Smooth muscle cell (in vitro differentiated cells): Measurements from ENCODE around the gene ECE1. TPM values are rescaled to one million over a fixed set of nuclear protein-coding genes. Genes with fewer than 3 reads are reported as not detected.

Experiments used
- DNase-seq: peaks from one replicate; lab custom pipeline; 2025; ENCODE audit not compliant: unreplicated experiment; lab: John Stamatoyannopoulos, UW
- H2AFZ ChIP-seq: fragments of 200-600 bp; sonication (generic); 2 replicates; pipeline ENCODE4 v1.6.0; 2016; ENCODE audit warnings: antibody characterized with exemption, low read depth, mild to moderate bottlenecking
- H3F3A ChIP-seq: fragments of 200-600 bp; sonication (generic); 2 replicates; pipeline ENCODE4 v1.6.0; 2017; ENCODE audit warnings: antibody characterized with exemption, low read depth
- H3K27ac ChIP-seq: fragments of 200-600 bp; sonication (generic); 2 replicates; pipeline ENCODE4 v1.5.1; 2016; ENCODE audit warnings: low read depth, mild to moderate bottlenecking
- H3K27me3 ChIP-seq: fragments of 200-600 bp; sonication (generic); 2 replicates; pipeline ENCODE4 v1.6.1; 2016; ENCODE audit warnings: low read depth, mild to moderate bottlenecking
- H3K36me3 ChIP-seq: fragments of 200-600 bp; sonication (generic); 2 replicates; pipeline ENCODE4 v1.5.1; 2016; ENCODE audit warnings: low read depth
- H3K4me1 ChIP-seq: fragments of 200-600 bp; sonication (generic); 2 replicates; pipeline ENCODE4 v1.5.1; 2016; ENCODE audit warnings: low read depth
- H3K4me2 ChIP-seq: fragments of 200-600 bp; sonication (generic); 2 replicates; pipeline ENCODE4 v1.6.0; 2016; ENCODE audit warnings: mild to moderate bottlenecking
- H3K4me3 ChIP-seq: fragments of 200-600 bp; sonication (generic); 2 replicates; pipeline ENCODE4 v1.5.1; 2016; ENCODE audit warnings: mild to moderate bottlenecking
- H3K79me2 ChIP-seq: fragments of 200-600 bp; sonication (generic); 2 replicates; pipeline ENCODE4 v1.6.0; 2016; ENCODE audit warnings: low read depth, mild to moderate bottlenecking
- H3K9ac ChIP-seq: fragments of 200-600 bp; sonication (generic); 2 replicates; pipeline ENCODE4 v1.6.0; 2016; ENCODE audit warnings: low read depth
- H3K9me3 ChIP-seq: fragments of 200-600 bp; sonication (generic); replicated peaks from 2 replicates; pipeline ENCODE4 v1.5.1; 2016; ENCODE audit warnings: low read depth
- H4K20me1 ChIP-seq: fragments of 200-600 bp; sonication (generic); 2 replicates; pipeline ENCODE4 v1.6.0; 2016; ENCODE audit warnings: low read depth
- WGBS: methylation state at CpG from one replicate; pipeline ENCODE4 v1.1.7; 2016; ENCODE audit warnings: low lambda C conversion rate; 5-methylcytosine and 5-hydroxymethylcytosine counted together
- polyA plus RNA-seq: library from polyadenylated mRNA; unstranded; fragments of >200 nt; fragmentation: Nextera tagmentation; extraction: Ambion mirVana; gene quantifications from 2 replicates; pipeline ENCODE4 v1.2.1, GENCODE V29; 2016
- total RNA-seq: library from RNA; depleted of rRNA; stranded (reverse); fragments of >200 nt; gene quantifications from 2 replicates; pipeline ENCODE4 v1.2.3, GENCODE V29; 2014
- TF ChIP-seq, protein P1 (sequence below): fragments of 200-600 bp; sonication (generic); IDR thresholded peaks from 2 replicates; pipeline ENCODE4 v1.5.1; 2017; ENCODE audit warnings: borderline replicate concordance, mild to moderate bottlenecking, antibody characterized with exemption; ENCODE audit not compliant: insufficient read depth, poor library complexity, severe bottlenecking

ECE1 gene
- total and polyA plus RNA-seq, 2 experiments from 2014 or later, result 108 to 129 TPM

DNA sequence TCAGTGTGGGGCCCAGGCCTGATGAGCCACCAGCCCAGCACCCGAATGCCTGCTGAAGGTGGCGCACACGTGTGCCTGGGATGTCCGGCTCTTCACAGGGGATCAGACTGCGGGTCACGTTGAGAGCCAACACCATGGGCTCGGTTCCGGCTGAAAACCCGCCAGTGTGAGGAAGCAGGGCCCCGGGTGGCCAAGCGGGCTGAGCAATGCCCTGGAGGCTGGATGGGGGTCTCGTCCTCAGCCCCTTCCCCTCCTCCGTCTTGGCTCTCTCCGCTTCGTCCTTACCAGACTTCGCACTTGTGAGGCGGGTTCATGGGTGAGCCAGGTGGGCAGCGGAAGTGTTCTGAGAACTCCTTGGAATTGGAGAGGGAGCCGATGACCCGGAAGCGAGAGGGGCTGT, 70.6 kb downstream of the ECE1 start:
- TF ChIP-seq, protein P1, sequence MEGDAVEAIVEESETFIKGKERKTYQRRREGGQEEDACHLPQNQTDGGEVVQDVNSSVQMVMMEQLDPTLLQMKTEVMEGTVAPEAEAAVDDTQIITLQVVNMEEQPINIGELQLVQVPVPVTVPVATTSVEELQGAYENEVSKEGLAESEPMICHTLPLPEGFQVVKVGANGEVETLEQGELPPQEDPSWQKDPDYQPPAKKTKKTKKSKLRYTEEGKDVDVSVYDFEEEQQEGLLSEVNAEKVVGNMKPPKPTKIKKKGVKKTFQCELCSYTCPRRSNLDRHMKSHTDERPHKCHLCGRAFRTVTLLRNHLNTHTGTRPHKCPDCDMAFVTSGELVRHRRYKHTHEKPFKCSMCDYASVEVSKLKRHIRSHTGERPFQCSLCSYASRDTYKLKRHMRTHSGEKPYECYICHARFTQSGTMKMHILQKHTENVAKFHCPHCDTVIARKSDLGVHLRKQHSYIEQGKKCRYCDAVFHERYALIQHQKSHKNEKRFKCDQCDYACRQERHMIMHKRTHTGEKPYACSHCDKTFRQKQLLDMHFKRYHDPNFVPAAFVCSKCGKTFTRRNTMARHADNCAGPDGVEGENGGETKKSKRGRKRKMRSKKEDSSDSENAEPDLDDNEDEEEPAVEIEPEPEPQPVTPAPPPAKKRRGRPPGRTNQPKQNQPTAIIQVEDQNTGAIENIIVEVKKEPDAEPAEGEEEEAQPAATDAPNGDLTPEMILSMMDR, result no peak

DNA sequence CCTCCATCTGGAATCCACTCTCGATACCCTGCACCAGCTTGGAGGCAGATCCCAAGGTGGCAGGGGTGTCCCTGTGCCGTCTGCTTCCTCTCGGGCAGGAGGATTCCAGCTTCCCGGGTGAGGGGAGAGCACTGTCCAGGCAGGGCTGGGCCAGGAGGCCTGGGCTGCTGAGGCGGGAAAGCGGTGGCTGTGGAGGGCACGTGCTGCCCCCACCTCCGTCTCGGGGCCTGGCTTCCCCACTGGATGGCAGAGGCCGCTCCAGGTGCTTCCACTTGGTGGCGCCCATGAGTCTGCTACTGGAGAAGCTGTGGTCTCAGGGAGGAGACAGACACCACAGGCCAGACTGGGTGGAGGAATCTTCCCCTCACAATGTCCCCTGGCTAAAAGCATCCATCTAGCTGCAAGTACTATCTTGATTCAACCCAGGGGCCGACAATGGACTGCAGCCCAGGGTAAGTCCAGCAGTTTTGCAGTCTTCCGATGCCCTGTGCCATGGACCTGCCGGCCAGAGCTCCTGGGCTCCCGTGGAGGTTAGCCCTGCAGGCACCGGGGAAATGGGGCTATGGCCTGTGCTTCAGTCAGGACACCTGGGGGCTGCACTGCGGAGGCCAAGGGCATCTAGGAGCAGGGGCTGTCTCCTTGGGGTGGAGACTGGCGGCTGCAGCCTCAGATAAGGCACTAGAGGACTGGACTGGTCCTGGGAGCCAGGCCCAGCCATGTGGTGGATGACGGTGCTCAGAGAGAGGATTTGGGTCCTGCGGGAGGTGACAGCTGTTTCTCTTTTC, 72.3 kb downstream of the ECE1 start:
- no peak for DNase-seq
- Histone ChIP-seq H3F3A (peaks cover 4% of the 10 kb centered on the region), H3K4me3 (no peak overlapping the region), H3K79me2 (no peaks in the 10 kb centered on the region), H2AFZ (no peak overlapping the region), H3K36me3 (peaks cover 8% of the 10 kb centered on the region), H4K20me1 (peaks cover 7% of the 10 kb centered on the region), H3K9ac (no peak overlapping the region), H3K4me2 (no peak overlapping the region), H3K27me3 (no peaks in the 10 kb centered on the region), H3K9me3 (no peaks in the 10 kb centered on the region), H3K27ac (no peak overlapping the region), H3K4me1 (no peaks in the 10 kb centered on the region)
- TF ChIP-seq, protein P1, result peak; percentile 27
- 89% methylated on average over 20 of the region's 20 CpGs for WGBS

More for the DNA sequence above, 70.6 kb downstream of the ECE1 start:
- DNase-seq, result no peak
- Histone ChIP-seq H3K36me3 (peaks cover 13% of the 10 kb centered on the region), H3K79me2 (no peaks in the 10 kb centered on the region), H3K4me3 (no peak overlapping the region), H3F3A (peaks cover 4% of the 10 kb centered on the region), H3K9me3 (no peaks in the 10 kb centered on the region), H2AFZ (no peak overlapping the region), H3K4me2 (no peak overlapping the region), H3K27me3 (no peaks in the 10 kb centered on the region), H3K4me1 (no peaks in the 10 kb centered on the region), H3K27ac (no peak overlapping the region), H4K20me1 (peaks cover 7% of the 10 kb centered on the region), H3K9ac (no peak overlapping the region)
- WGBS, result 98% methylated on average over 21 of the region's 21 CpGs

DNA sequence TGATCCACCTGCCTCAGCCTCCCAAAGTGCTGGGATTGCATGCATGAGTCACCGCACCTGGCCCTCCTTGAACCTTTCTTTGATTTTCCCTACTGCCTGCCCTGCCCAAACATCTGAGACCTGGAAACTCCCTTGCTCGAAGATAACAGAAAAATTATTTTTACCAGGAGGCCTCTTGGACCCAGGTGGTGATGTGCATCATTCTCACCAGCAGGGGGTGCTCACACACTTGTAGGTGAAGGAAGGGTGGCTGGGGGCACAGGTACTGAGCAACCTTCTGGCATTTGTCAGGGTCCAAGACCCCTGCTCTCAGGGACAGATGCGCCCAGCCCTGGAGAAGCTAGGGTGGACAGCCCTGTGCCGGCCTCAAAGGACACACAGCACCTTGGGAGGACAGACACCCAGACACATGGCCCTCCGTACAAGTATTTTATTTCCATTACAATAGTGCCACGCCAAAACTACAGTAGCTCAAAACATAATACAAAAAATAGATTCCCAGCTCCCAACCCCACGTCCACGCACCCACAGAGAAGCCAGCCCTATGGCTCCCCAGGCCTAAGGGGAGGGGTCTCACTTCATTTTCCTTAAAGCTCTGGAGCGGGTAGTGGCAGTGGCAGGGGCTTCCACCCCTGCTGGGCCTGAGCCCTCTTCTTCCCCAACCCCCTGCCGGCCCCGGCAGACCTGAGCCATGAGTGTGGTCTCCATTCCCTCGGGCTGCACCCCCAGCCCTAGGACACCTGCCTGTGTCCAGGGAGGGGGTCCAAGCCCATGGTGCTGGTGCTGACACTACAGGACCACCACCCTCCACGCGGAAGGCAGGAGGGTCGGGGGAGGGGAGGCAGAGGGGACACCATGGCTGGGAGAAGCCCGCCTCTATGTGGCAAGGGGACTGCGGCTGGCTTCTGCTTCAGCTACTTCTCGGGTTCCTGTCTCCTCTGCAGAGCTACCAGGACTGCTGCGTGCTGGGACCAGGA, 73.1 kb downstream of the ECE1 start:
- H3K79me2 ChIP-seq, result no peaks in the 10 kb centered on the region
- no peaks in the 10 kb centered on the region for H3K4me1 ChIP-seq
- H3K27me3 ChIP-seq, result no peaks in the 10 kb centered on the region
- no peaks in the 10 kb centered on the region for H3K9me3 ChIP-seq
- H3K9ac ChIP-seq, result no peak overlapping the region
- H3F3A ChIP-seq, result peaks cover 4% of the 10 kb centered on the region
- H3K4me3 ChIP-seq, result no peak overlapping the region
- H3K27ac ChIP-seq, result no peak overlapping the region
- H3K36me3 ChIP-seq, result peaks cover 8% of the 10 kb centered on the region
- no peak overlapping the region for H3K4me2 ChIP-seq
- TF ChIP-seq, protein P1, result peak; percentile 75
- 93% methylated on average over 19 of the region's 19 CpGs for WGBS
- DNase-seq, result no peak
- H4K20me1 ChIP-seq, result peaks cover 7% of the 10 kb centered on the region
- H2AFZ ChIP-seq, result no peak overlapping the region
